T-cell (primary cell): ENCODE measurements around the gene SORCS1. TPM values are rescaled to one million over a fixed set of nuclear protein-coding genes. Genes with fewer than 3 reads are reported as not detected.

ENCODE experiments used
- ATAC-seq, 4 experiments: fragments of 200-7000 bp in 3 of 4; fragments of 150-1000 bp in 1 of 4; cut with Tn5 transposase; replicated peaks in 1 of 4; 1 replicate in 3 of 4; 2 replicates in 1 of 4; pipeline ENCODE4 v1.10.0; 2021; ENCODE audit warnings: moderate library complexity in 3 of 4, mild to moderate bottlenecking in 2 of 4, moderate number of reproducible peaks in 1 of 4
- CTCF ChIA-PET, 2 donors: fragments of 300-600 bp; sonication (Branson Sonifier 250); formaldehyde crosslinking; loops; one replicate each; lab custom pipeline; 2022; ENCODE audit warnings: antibody characterized with exemption in 2 of 2; lab: Charles Lee
- POLR2A ChIA-PET, 2 donors: fragments of 300-600 bp; sonication (Branson Sonifier 250); formaldehyde crosslinking; loops; one replicate each; lab custom pipeline; 2022; ENCODE audit warnings: antibody characterized with exemption in 2 of 2; lab: Charles Lee
- DNase-seq, 35 experiments: peaks; one replicate each; pipeline versions ENCODE4 v3.0.0 to v3.0.0-alpha.2; 2013 to 2023
- H3K27ac ChIP-seq: one replicate; pipeline ENCODE4 v1.5.1; 2013; ENCODE audit warnings: low read length
- H3K27me3 ChIP-seq, 2 experiments: replicated peaks in 1 of 2; 1 replicate in 1 of 2; 2 replicates in 1 of 2; pipeline versions ENCODE4 v1.6.1 to v1.7.0; 2013; ENCODE audit warnings: low read length in 1 of 2, mixed read lengths in 1 of 2; ENCODE audit not compliant: control insufficient read depth in 2 of 2, insufficient read depth in 2 of 2; ENCODE audit errors: extremely low read depth in 1 of 2
- H3K36me3 ChIP-seq, 2 donors: 1 replicate in 1 of 2; 2 replicates in 1 of 2; pipeline versions ENCODE4 v1.6.1 to v1.7.0; 2013; ENCODE audit warnings: low read length in 1 of 2; ENCODE audit not compliant: control insufficient read depth in 2 of 2, insufficient read depth in 1 of 2; ENCODE audit errors: extremely low read depth in 1 of 2
- H3K4me1 ChIP-seq, 2 experiments: 1 replicate in 1 of 2; 2 replicates in 1 of 2; pipeline versions ENCODE4 v1.6.1 to v1.7.0; 2013; ENCODE audit warnings: low read length in 2 of 2, mixed read lengths in 1 of 2; ENCODE audit not compliant: insufficient read depth in 2 of 2, control insufficient read depth in 1 of 2; ENCODE audit errors: extremely low read depth in 1 of 2
- H3K4me3 ChIP-seq, 2 donors: 1 replicate in 1 of 2; 2 replicates in 1 of 2; pipeline versions ENCODE4 v1.5.1 to v1.7.0; 2013; ENCODE audit warnings: mild to moderate bottlenecking in 2 of 2, low read length in 1 of 2, moderate library complexity in 1 of 2; ENCODE audit not compliant: control insufficient read depth in 1 of 2; ENCODE audit errors: extremely low read depth in 1 of 2
- H3K9me3 ChIP-seq: 2 replicates; pipeline ENCODE4 v1.7.0; 2013
- H3K27ac Mint-ChIP-seq, 2 donors: one replicate each; pipeline ENCODE4 v1.8.0; 2020 to 2021; ENCODE audit warnings: mild to moderate bottlenecking in 2 of 2, mixed read lengths in 2 of 2
- H3K27me3 Mint-ChIP-seq, 2 donors: one replicate each; pipeline ENCODE4 v1.8.0; 2021 to 2022; ENCODE audit warnings: mixed read lengths in 2 of 2
- H3K36me3 Mint-ChIP-seq: one replicate; pipeline ENCODE4 v1.8.0; 2021; ENCODE audit warnings: mixed read lengths
- H3K4me1 Mint-ChIP-seq, 3 donors: one replicate each; pipeline ENCODE4 v1.8.0; 2020 to 2022; ENCODE audit warnings: mixed read lengths in 3 of 3, mild to moderate bottlenecking in 1 of 3
- H3K4me3 Mint-ChIP-seq, 3 donors: one replicate each; pipeline ENCODE4 v1.8.0; 2020 to 2022; ENCODE audit warnings: mild to moderate bottlenecking in 3 of 3, mixed read lengths in 3 of 3, moderate library complexity in 3 of 3
- H3K9me3 Mint-ChIP-seq, 3 donors: one replicate each; pipeline ENCODE4 v1.8.0; 2020 to 2022; ENCODE audit warnings: mixed read lengths in 3 of 3
- WGBS: methylation state at CpG from one replicate; pipeline ENCODE4 v1.1.5; 2013; ENCODE audit warnings: missing lambda C conversion rate; ENCODE audit not compliant: insufficient coverage; 5-methylcytosine and 5-hydroxymethylcytosine counted together
- total RNA-seq, 35 experiments: library from RNA in 6 of 35; stranded (reverse) in 6 of 35; fragments of 120-200 nt in 1 of 35; gene quantifications; one replicate each; pipeline versions ENCODE4 v1.2.1 to v1.2.4 and lab custom pipeline; 2013 to 2026

SORCS1 gene
- total RNA-seq, 5 donors from 2014 or later (not counting 1 experiment from before 2014, with no cell fraction given), result not detected

GRCh38 chr10:106980495-106981451 is 183.7 kb downstream of the SORCS1 start:
- CTCF ChIA-PET, result interaction anchor here in 1 of 2 donors (0.6 kb wide), 1 partner anchor 16 kb away, joined by 5 read pairs; no protein-coding TSS in a partner anchor
- H3K4me3 ChIP-seq, result no peak overlapping the region

GRCh38 chr10:106978756-106979155 is 185.8 kb downstream of the SORCS1 start:
- POLR2A ChIA-PET, result no interaction called here
- no peaks in the 10 kb centered on the region for H3K36me3 Mint-ChIP-seq
- no CpG with 5 or more reads among the region's 2 CpGs for WGBS

More at GRCh38 chr10:106980495-106981451, 183.7 kb downstream of the SORCS1 start:
- POLR2A ChIA-PET, result no interaction called here
- Histone ChIP-seq H3K27ac (no peak overlapping the region), H3K9me3 (no peaks in the 10 kb centered on the region), H3K27me3 (no peaks in the 10 kb centered on the region), H3K36me3 (no peaks in the 10 kb centered on the region), H3K4me1 (no peaks in the 10 kb centered on the region)
- DNase-seq (no peak), ATAC-seq (no peak)
- no peak overlapping the region for H3K4me3 Mint-ChIP-seq
- no peak overlapping the region for H3K27ac Mint-ChIP-seq
- no peaks in the 10 kb centered on the region for H3K36me3 Mint-ChIP-seq
- peaks cover 4 to 11% (median 4%) of the 10 kb centered on the region in 3 donors for H3K9me3 Mint-ChIP-seq
- no peaks in the 10 kb centered on the region for H3K27me3 Mint-ChIP-seq
- no peaks in the 10 kb centered on the region for H3K4me1 Mint-ChIP-seq
- no CpG with 5 or more reads among the region's 4 CpGs for WGBS

GRCh38 chr10:106973716-106974115 is 190.8 kb downstream of the SORCS1 start:
- H3K36me3 ChIP-seq, result no peaks in the 10 kb centered on the region
- H3K4me1 Mint-ChIP-seq, result no peaks in the 10 kb centered on the region
- H3K9me3 ChIP-seq, result no peaks in the 10 kb centered on the region
- H3K9me3 Mint-ChIP-seq, result peaks cover 8 to 17% (median 8%) of the 10 kb centered on the region in 3 donors
- H3K27ac ChIP-seq, result no peak overlapping the region
- no peaks in the 10 kb centered on the region for H3K4me1 ChIP-seq
- H3K27ac Mint-ChIP-seq, result no peak overlapping the region
- ATAC-seq (no peak), DNase-seq (no peak)
- H3K27me3 Mint-ChIP-seq, result no peaks in the 10 kb centered on the region
- WGBS, result no CpG with 5 or more reads among the region's 1 CpG
- H3K27me3 ChIP-seq, result no peaks in the 10 kb centered on the region
- no peak overlapping the region for H3K4me3 Mint-ChIP-seq
- H3K36me3 Mint-ChIP-seq, result no peaks in the 10 kb centered on the region
- CTCF ChIA-PET, result interaction anchor here in 1 of 2 donors (0.6 kb wide), 1 partner anchor 205 kb away, joined by 3 read pairs; no protein-coding TSS in a partner anchor
- H3K4me3 ChIP-seq, result no peak overlapping the region
- POLR2A ChIA-PET, result no interaction called here

More at GRCh38 chr10:106978756-106979155, 185.8 kb downstream of the SORCS1 start:
- H3K9me3 ChIP-seq, result no peaks in the 10 kb centered on the region
- CTCF ChIA-PET, result no interaction called here
- Mint-ChIP-seq H3K4me3 (no peak overlapping the region), H3K27me3 (no peaks in the 10 kb centered on the region), H3K4me1 (no peaks in the 10 kb centered on the region), H3K9me3 (peaks cover 4 to 11% (median 9%) of the 10 kb centered on the region in 3 donors), H3K27ac (no peak overlapping the region)
- no peak overlapping the region for H3K4me3 ChIP-seq
- H3K4me1 ChIP-seq, result no peaks in the 10 kb centered on the region
- H3K27me3 ChIP-seq, result no peaks in the 10 kb centered on the region
- ATAC-seq (no peak), DNase-seq (no peak)
- H3K27ac ChIP-seq, result no peak overlapping the region
- H3K36me3 ChIP-seq, result no peaks in the 10 kb centered on the region

GRCh38 chr10:106973288-106973687 is 191.2 kb downstream of the SORCS1 start:
- no peaks in the 10 kb centered on the region for H3K4me1 ChIP-seq
- peaks cover 8 to 17% (median 12%) of the 10 kb centered on the region in 3 donors for H3K9me3 Mint-ChIP-seq
- no peaks in the 10 kb centered on the region for H3K36me3 ChIP-seq
- no peak overlapping the region for H3K4me3 Mint-ChIP-seq
- ATAC-seq, result no peak
- no CpG with 5 or more reads among the region's 1 CpG for WGBS
- no peaks in the 10 kb centered on the region for H3K4me1 Mint-ChIP-seq
- H3K27ac Mint-ChIP-seq, result no peak overlapping the region
- H3K36me3 Mint-ChIP-seq, result no peaks in the 10 kb centered on the region
- no peaks in the 10 kb centered on the region for H3K27me3 ChIP-seq
- no peak overlapping the region for H3K4me3 ChIP-seq
- POLR2A ChIA-PET, result no interaction called here
- no peaks in the 10 kb centered on the region for H3K27me3 Mint-ChIP-seq
- no peak for DNase-seq
- CTCF ChIA-PET, result interaction anchor here in 1 of 2 donors (0.6 kb wide), 1 partner anchor 204 kb away, joined by 3 read pairs; no protein-coding TSS in a partner anchor
- no peaks in the 10 kb centered on the region for H3K9me3 ChIP-seq
- H3K27ac ChIP-seq, result no peak overlapping the region

- CTCF ChIA-PET, result no interaction called here
- DNase-seq, result no peak
- Mint-ChIP-seq H3K27ac (no peak overlapping the region), H3K9me3 (peaks cover 8 to 17% (median 14%) of the 10 kb centered on the region in 3 donors), H3K4me1 (no peaks in the 10 kb centered on the region), H3K27me3 (no peaks in the 10 kb centered on the region), H3K4me3 (no peak overlapping the region), H3K36me3 (no peaks in the 10 kb centered on the region)
- Histone ChIP-seq H3K27ac (no peak overlapping the region), H3K9me3 (no peaks in the 10 kb centered on the region), H3K4me1 (no peaks in the 10 kb centered on the region), H3K27me3 (no peaks in the 10 kb centered on the region), H3K36me3 (no peaks in the 10 kb centered on the region), H3K4me3 (no peak overlapping the region)
- no CpG with 5 or more reads among the region's 2 CpGs for WGBS
- POLR2A ChIA-PET, result no interaction called here
- ATAC-seq, result no peak
Measured at GRCh38 chr10:106972381-106972780, 192.1 kb downstream of the SORCS1 start.

GRCh38 chr10:106971411-106971831 is 193.1 kb downstream of the SORCS1 start:
- ATAC-seq, result no peak
- Mint-ChIP-seq H3K27ac (no peak overlapping the region), H3K4me3 (no peak overlapping the region), H3K27me3 (no peaks in the 10 kb centered on the region), H3K4me1 (no peaks in the 10 kb centered on the region), H3K36me3 (no peaks in the 10 kb centered on the region), H3K9me3 (peaks cover 6 to 13% (median 9%) of the 10 kb centered on the region in 3 donors)
- Histone ChIP-seq H3K36me3 (no peaks in the 10 kb centered on the region), H3K9me3 (no peaks in the 10 kb centered on the region), H3K27me3 (no peaks in the 10 kb centered on the region), H3K4me1 (no peaks in the 10 kb centered on the region), H3K27ac (no peak overlapping the region), H3K4me3 (no peak overlapping the region)
- ChIA-PET POLR2A (no interaction called here), CTCF (no interaction called here)
- no peak for DNase-seq
- no CpG with 5 or more reads among the region's 1 CpG for WGBS
